K562 (cell line): ENCODE results near the gene ELOVL5. TPM values are rescaled to one million over a fixed set of nuclear protein-coding genes. Genes with fewer than 3 reads are reported as not detected.

ENCODE experiments used
- BRD4 ChIP-seq: fragments of 200-600 bp; sonication (generic); IDR thresholded peaks from 2 replicates; pipeline ENCODE4 v1.6.1; 2017; ENCODE audit warnings: inconsistent platforms
- GABPA ChIP-seq: fragments of 200-800 bp; sonication (Bioruptor generic); conservative IDR thresholded peaks from 2 replicates; pipeline ENCODE4 v1.6.1; 2016; ENCODE audit warnings: low read depth, missing genetic modification characterization, missing compliant biosample characterization
- MAZ ChIP-seq, 2 experiments: fragments of 450-650 bp in 1 of 2; sonication (generic) in 1 of 2; formaldehyde crosslinking; IDR thresholded peaks in 1 of 2; conservative IDR thresholded peaks in 1 of 2; 2 replicates each; pipeline versions ENCODE4 v1.4.0 to v1.5.0; 2020; ENCODE audit warnings: mild to moderate bottlenecking in 1 of 2, missing genetic modification reagents in 1 of 2
- NFIC ChIP-seq: fragments of 450-650 bp; IDR thresholded peaks from 2 replicates; pipeline ENCODE4 v1.6.1; 2017; ENCODE audit warnings: mild to moderate bottlenecking, inconsistent platforms
- SMARCA4 ChIP-seq: fragments of 450-650 bp; IDR thresholded peaks from 2 replicates; pipeline ENCODE4 v1.6.1; 2016
- YBX1 ChIP-seq: fragments of 450-650 bp; IDR thresholded peaks from 2 replicates; pipeline ENCODE4 v1.7.1; 2016; ENCODE audit warnings: mild to moderate bottlenecking
- ZNF232 ChIP-seq: sonication (generic); formaldehyde crosslinking; IDR thresholded peaks from 2 replicates; pipeline ENCODE4 v1.8.0; 2022; ENCODE audit warnings: mild to moderate bottlenecking, missing genetic modification reagents
- polyA plus RNA-seq, 8 experiments: library from polyadenylated mRNA; depleted of rRNA in 4 of 8; stranded (reverse) in 5 of 8; unstranded in 3 of 8; fragments of >200 nt; fragmentation: Nextera tagmentation in 2 of 8; fragmentation: Illumina TruSeq in 1 of 8; extraction: Ambion mirVana in 2 of 8; extraction: Trizol in 1 of 8; gene quantifications; 2 replicates each; pipeline versions ENCODE4 v1.2.1 to v1.2.3, GENCODE V29; 2011 to 2014; ENCODE audit warnings: inconsistent platforms in 1 of 8, missing spikeins in 1 of 8
- total RNA-seq, 7 experiments: library from RNA; depleted of rRNA in 6 of 7; stranded (reverse); fragments of >200 nt in 6 of 7; fragmentation: Illumina TruSeq in 2 of 7; extraction: Trizol in 2 of 7; gene quantifications; 2 replicates each; pipeline versions ENCODE4 v1.2.1 to v1.2.3, GENCODE V29; 2011 to 2021; ENCODE audit warnings: low replicate concordance in 1 of 7
- TF ChIP-seq, protein P1 (sequence below): fragments of 250-450 bp; sonication (Bioruptor Pico); IDR thresholded peaks from 2 replicates; pipeline ENCODE4 v1.8.0; 2021; ENCODE audit warnings: moderate library complexity, mild to moderate bottlenecking, inconsistent platforms

Gene ELOVL5
- total and polyA plus RNA-seq, 9 of the 15 experiments (the other 6 are each of a cell fraction or from before 2014, with no cell fraction given): 70.6 to 245 (median 132) TPM

- TF ChIP-seq, protein P1, sequence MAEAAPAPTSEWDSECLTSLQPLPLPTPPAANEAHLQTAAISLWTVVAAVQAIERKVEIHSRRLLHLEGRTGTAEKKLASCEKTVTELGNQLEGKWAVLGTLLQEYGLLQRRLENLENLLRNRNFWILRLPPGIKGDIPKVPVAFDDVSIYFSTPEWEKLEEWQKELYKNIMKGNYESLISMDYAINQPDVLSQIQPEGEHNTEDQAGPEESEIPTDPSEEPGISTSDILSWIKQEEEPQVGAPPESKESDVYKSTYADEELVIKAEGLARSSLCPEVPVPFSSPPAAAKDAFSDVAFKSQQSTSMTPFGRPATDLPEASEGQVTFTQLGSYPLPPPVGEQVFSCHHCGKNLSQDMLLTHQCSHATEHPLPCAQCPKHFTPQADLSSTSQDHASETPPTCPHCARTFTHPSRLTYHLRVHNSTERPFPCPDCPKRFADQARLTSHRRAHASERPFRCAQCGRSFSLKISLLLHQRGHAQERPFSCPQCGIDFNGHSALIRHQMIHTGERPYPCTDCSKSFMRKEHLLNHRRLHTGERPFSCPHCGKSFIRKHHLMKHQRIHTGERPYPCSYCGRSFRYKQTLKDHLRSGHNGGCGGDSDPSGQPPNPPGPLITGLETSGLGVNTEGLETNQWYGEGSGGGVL (CRISPR knock-in tag): no peak
- TF ChIP-seq NFIC (peak; percentile 36; the same call in 1 of the 2 replicates), ZNF232 (CRISPR knock-in tag) (no peak), YBX1 (no peak), SMARCA4 (0 out of 2 replicates have a peak, but pooled peaks have one; percentile 14), BRD4 (0 out of 2 replicates have a peak, but pooled peaks have one; percentile 20), GABPA (tag) (0 out of 2 replicates have a peak, but pooled peaks have one; percentile 18), MAZ (CRISPR knock-in tag; conservative IDR thresholded peaks at IDR 0.05 in 1 of 2, IDR thresholded peaks at IDR 0.05 in 1 of 2) (0 out of 4 replicates have a peak, but pooled peaks of 1 of the 2 experiments have one; percentile 17)
These were observed 37.8 kb downstream of the ELOVL5 start (continued) for GRCh38 chr6:53310771-53311585.
